ENCODE measurements around the gene SMIM14.

GRCh38 chr4:39627413-39627812, 11.3 kb downstream of the SMIM14 start:
- TF ChIP-seq CTCF (conservative IDR thresholded peaks at IDR 0.05 in 1 of 2, IDR thresholded peaks at IDR 0.05 in 1 of 2; ENCODE audit: low read depth in 1 of 2, low read length in 2 of 2): no peak
- TF ChIP-seq EZH2 (IDR thresholded peaks at IDR 0.05; ENCODE audit: low read length, missing control alignments): no peak
